ENCODE results near the gene MRPL14.

The MRPL14 gene

DNA sequence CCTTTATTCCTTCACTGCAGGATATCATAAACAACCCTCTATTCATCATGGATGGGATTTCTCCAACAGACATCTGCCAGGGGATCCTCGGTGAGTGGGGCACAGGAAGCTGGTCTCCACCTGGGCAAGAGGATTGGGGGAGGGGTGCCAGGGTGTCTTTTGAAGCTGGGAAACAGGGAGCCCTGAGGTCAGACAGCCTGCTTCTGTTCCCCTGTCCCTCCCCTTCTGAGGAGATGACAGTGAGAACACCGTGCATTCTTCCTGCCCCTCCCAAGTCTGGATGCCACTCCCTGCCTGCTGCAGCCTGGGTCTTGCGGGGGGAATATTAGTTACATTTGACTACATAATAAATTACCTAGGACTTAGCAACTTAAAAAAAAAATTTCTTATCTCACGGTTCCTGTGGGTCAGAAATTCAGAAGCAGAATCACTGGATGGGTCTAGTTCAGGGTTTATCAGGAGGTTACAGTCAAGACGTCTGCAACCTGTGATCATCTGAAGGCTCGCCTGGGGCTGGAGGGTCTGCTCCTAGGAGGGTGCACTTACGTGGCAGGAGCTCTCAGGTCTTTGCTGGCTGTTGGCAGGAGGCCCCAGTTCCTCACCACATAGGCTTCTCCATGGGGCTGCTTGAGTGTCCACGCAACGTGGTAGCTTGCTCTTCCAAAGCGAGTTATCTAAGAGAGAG lies 42.8 kb upstream of the MRPL14 start:
- H4K20me1 ChIP-seq (ENCODE audit: insufficient read depth) = no peaks in the 10 kb centered on the region
- H3K9ac ChIP-seq = no peak overlapping the region
- no peak overlapping the region for H3K4me2 ChIP-seq
- H3K36me3 ChIP-seq (ENCODE audit: insufficient read depth) = no peaks in the 10 kb centered on the region
- H3K27me3 ChIP-seq (ENCODE audit: insufficient read depth, low read depth) = 0 out of 2 replicates have a peak, but pooled peaks cover 4% of the 10 kb centered on the region
- H2AFZ ChIP-seq (ENCODE audit: low read depth) = no peak overlapping the region
- H3K79me2 ChIP-seq (ENCODE audit: insufficient read depth, low read depth) = no peaks in the 10 kb centered on the region
- no peak overlapping the region for H3K27ac ChIP-seq
- TF ChIP-seq, protein P1, sequence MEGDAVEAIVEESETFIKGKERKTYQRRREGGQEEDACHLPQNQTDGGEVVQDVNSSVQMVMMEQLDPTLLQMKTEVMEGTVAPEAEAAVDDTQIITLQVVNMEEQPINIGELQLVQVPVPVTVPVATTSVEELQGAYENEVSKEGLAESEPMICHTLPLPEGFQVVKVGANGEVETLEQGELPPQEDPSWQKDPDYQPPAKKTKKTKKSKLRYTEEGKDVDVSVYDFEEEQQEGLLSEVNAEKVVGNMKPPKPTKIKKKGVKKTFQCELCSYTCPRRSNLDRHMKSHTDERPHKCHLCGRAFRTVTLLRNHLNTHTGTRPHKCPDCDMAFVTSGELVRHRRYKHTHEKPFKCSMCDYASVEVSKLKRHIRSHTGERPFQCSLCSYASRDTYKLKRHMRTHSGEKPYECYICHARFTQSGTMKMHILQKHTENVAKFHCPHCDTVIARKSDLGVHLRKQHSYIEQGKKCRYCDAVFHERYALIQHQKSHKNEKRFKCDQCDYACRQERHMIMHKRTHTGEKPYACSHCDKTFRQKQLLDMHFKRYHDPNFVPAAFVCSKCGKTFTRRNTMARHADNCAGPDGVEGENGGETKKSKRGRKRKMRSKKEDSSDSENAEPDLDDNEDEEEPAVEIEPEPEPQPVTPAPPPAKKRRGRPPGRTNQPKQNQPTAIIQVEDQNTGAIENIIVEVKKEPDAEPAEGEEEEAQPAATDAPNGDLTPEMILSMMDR (conservative IDR thresholded peaks at IDR 0.05; ENCODE audit: low read depth, low read length) = no peak
- H3K4me3 ChIP-seq (IDR thresholded peaks at IDR 0.05; ENCODE audit: insufficient read depth, low read depth, low read length) = no peak overlapping the region
- H3K4me1 ChIP-seq (ENCODE audit: low read depth, poor library complexity, severe bottlenecking) = peaks cover 8% of the 10 kb centered on the region

DNA sequence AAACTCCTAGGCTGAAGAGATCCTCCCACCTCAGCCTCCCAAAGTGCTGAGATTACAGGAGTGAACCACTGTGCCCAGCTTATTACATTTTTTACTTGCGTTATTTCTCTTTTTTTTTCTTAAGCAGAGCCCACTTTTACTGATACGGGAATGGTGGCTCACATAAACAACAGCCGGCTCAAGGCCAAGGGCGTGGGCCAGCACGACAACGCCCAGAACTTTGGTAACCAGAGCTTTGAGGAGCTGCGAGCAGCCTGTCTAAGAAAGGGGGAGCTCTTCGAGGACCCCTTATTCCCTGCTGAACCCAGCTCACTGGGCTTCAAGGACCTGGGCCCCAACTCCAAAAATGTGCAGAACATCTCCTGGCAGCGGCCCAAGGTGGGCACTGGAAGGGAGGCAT lies 41.9 kb upstream of the MRPL14 start:
- TF ChIP-seq, protein P1 (conservative IDR thresholded peaks at IDR 0.05; ENCODE audit: low read depth, low read length) = no peak
- H3K4me1 ChIP-seq (ENCODE audit: low read depth, poor library complexity, severe bottlenecking) = peaks cover 8% of the 10 kb centered on the region
- H3K36me3 ChIP-seq (ENCODE audit: insufficient read depth) = no peaks in the 10 kb centered on the region
- no peak overlapping the region for H3K27ac ChIP-seq
- H3K79me2 ChIP-seq (ENCODE audit: insufficient read depth, low read depth) = no peaks in the 10 kb centered on the region
- H4K20me1 ChIP-seq (ENCODE audit: insufficient read depth) = no peaks in the 10 kb centered on the region
- 0 out of 2 replicates have a peak, but pooled peaks cover 4% of the 10 kb centered on the region for H3K27me3 ChIP-seq (ENCODE audit: insufficient read depth, low read depth)
- no peak overlapping the region for H3K4me3 ChIP-seq (IDR thresholded peaks at IDR 0.05; ENCODE audit: insufficient read depth, low read depth, low read length)
- H2AFZ ChIP-seq (ENCODE audit: low read depth) = no peak overlapping the region
- no peak overlapping the region for H3K9ac ChIP-seq
- H3K4me2 ChIP-seq = no peak overlapping the region

DNA sequence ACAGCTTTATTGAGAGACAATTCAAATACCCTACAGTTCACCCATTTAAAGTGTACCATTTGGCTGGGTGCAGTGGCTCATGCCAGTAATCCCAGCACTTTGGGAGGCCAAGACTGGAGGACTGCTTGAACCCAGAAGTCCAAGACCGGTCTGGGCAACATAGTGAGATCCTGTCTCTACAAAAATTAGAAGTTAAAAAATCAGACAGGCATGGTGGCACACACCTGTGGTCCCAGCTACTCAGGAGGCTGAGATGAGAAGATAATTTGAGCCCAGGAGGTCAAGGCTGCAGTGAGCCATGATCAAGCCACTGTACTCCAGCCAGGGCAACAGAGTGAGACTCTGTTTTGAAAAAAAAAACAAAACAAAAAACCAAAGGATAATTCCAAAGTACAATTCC lies 40.3 kb upstream of the MRPL14 start:
- Histone ChIP-seq H3K36me3 (ENCODE audit: insufficient read depth) (no peaks in the 10 kb centered on the region), H2AFZ (ENCODE audit: low read depth) (no peak overlapping the region), H3K4me3 (IDR thresholded peaks at IDR 0.05; ENCODE audit: insufficient read depth, low read depth, low read length) (no peak overlapping the region), H3K9ac (no peak overlapping the region), H3K4me1 (ENCODE audit: low read depth, poor library complexity, severe bottlenecking) (peaks cover 3% of the 10 kb centered on the region), H3K27me3 (ENCODE audit: insufficient read depth, low read depth) (0 out of 2 replicates have a peak, but pooled peaks cover 4% of the 10 kb centered on the region), H3K27ac (no peak overlapping the region), H4K20me1 (ENCODE audit: insufficient read depth) (no peaks in the 10 kb centered on the region), H3K79me2 (ENCODE audit: insufficient read depth, low read depth) (no peaks in the 10 kb centered on the region), H3K4me2 (no peak overlapping the region)
- TF ChIP-seq, protein P1 (conservative IDR thresholded peaks at IDR 0.05; ENCODE audit: low read depth, low read length) = no peak

DNA sequence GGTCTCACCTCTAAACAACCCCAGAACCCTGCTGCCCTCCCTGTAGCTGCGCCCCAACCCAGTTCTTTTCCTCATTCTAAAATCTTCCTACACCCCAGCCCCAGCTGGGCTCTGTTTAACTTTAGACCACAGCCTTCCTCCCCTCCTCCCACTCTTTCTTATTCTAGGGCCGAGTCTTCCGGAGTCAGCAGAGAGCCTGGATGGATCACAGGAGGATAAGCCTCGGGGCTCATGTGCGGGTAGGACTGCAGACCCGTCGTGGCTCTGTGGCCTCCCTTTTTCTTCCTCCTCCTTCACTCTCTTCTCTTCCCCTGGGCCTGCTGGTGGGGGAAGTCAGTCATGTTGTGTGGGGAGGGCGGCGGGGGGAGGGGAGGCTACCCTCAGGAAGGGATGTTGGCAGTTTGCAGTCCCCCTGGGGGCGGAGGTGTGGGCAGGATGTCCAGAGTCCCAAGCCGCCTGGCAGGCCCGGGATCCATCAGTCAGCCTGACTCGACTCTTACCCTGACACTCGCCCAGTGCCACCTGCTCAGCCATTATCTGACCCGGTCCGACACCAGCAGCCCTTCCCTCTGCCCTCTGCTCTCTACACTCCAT lies 39.4 kb upstream of the MRPL14 start:
- Histone ChIP-seq H2AFZ (ENCODE audit: low read depth) (no peak overlapping the region), H3K4me1 (ENCODE audit: low read depth, poor library complexity, severe bottlenecking) (no peaks in the 10 kb centered on the region), H3K4me2 (no peak overlapping the region), H3K79me2 (ENCODE audit: insufficient read depth, low read depth) (no peaks in the 10 kb centered on the region), H3K27ac (no peak overlapping the region), H4K20me1 (ENCODE audit: insufficient read depth) (no peaks in the 10 kb centered on the region), H3K9ac (no peak overlapping the region), H3K4me3 (IDR thresholded peaks at IDR 0.05; ENCODE audit: insufficient read depth, low read depth, low read length) (no peak overlapping the region), H3K36me3 (ENCODE audit: insufficient read depth) (no peaks in the 10 kb centered on the region), H3K27me3 (ENCODE audit: insufficient read depth, low read depth) (0 out of 2 replicates have a peak, but pooled peaks cover 4% of the 10 kb centered on the region)
- TF ChIP-seq, protein P1 (conservative IDR thresholded peaks at IDR 0.05; ENCODE audit: low read depth, low read length) = no peak

Data from KMS-11 (cell line).